Liver (tissue), 9 donors: Measurements from ENCODE around the gene ZFP36L1. TPM values are rescaled to one million over a fixed set of nuclear protein-coding genes. Genes with fewer than 3 reads are reported as not detected.

ENCODE experiments used
- DNase-seq: peaks from one replicate; pipeline ENCODE4 v3.0.0-alpha.2; 2017; ENCODE audit warnings: low spot score
- H3K27ac ChIP-seq, 2 donors: one replicate each; pipeline ENCODE4 v1.7.0; 2013; ENCODE audit warnings: inconsistent platforms in 2 of 2, low read length in 2 of 2, control low read depth in 1 of 2, low read depth in 1 of 2, mild to moderate bottlenecking in 1 of 2
- H3K27me3 ChIP-seq, 4 donors: one replicate each; pipeline versions ENCODE4 v1.6.1 to v1.7.0; 2013; ENCODE audit warnings: low read length in 3 of 4, inconsistent platforms in 1 of 4, mild to moderate bottlenecking in 1 of 4, moderate library complexity in 1 of 4; ENCODE audit not compliant: control insufficient read depth in 4 of 4, insufficient read depth in 4 of 4
- H3K36me3 ChIP-seq, 4 donors: one replicate each; pipeline versions ENCODE4 v1.6.1 to v1.7.0; 2013; ENCODE audit warnings: low read length in 3 of 4, mild to moderate bottlenecking in 3 of 4, low read depth in 1 of 4, moderate library complexity in 1 of 4; ENCODE audit not compliant: control insufficient read depth in 4 of 4, insufficient read depth in 3 of 4
- H3K4me1 ChIP-seq, 4 donors: one replicate each; pipeline versions ENCODE4 v1.6.1 to v1.7.0; 2013; ENCODE audit warnings: low read length in 3 of 4, mild to moderate bottlenecking in 3 of 4, moderate library complexity in 1 of 4; ENCODE audit not compliant: control insufficient read depth in 4 of 4, insufficient read depth in 4 of 4
- H3K4me3 ChIP-seq, 3 donors: one replicate each; pipeline versions ENCODE4 v1.6.1 to v1.7.0; 2013; ENCODE audit warnings: low read length in 3 of 3, control low read depth in 1 of 3, low read depth in 1 of 3, mild to moderate bottlenecking in 1 of 3
- H3K9ac ChIP-seq, 2 donors: one replicate each; pipeline ENCODE4 v1.7.0; 2013; ENCODE audit warnings: low read length in 2 of 2, mild to moderate bottlenecking in 2 of 2, moderate library complexity in 2 of 2, control low read depth in 1 of 2, low read depth in 1 of 2
- H3K9me3 ChIP-seq, 4 donors: one replicate each; pipeline versions ENCODE4 v1.6.1 to v1.7.0; 2013; ENCODE audit warnings: low read length in 3 of 4; ENCODE audit not compliant: control insufficient read depth in 4 of 4
- EGR1 ChIP-seq, 2 donors: IDR thresholded peaks; 2 replicates each; pipeline ENCODE4 v1.6.1; 2016 to 2018; ENCODE audit warnings: antibody characterized with exemption in 2 of 2, low read depth in 2 of 2
- FOXA2 ChIP-seq: IDR thresholded peaks from 2 replicates; pipeline ENCODE4 v1.6.1; 2016; ENCODE audit warnings: antibody characterized with exemption
- GABPA ChIP-seq, 2 donors: IDR thresholded peaks in 1 of 2; conservative IDR thresholded peaks in 1 of 2; 2 replicates each; pipeline ENCODE4 v1.6.1; 2016; ENCODE audit warnings: antibody characterized with exemption in 2 of 2, mild to moderate bottlenecking in 1 of 2, moderate library complexity in 1 of 2
- HNF4A ChIP-seq, 2 donors: conservative IDR thresholded peaks; 2 replicates each; pipeline ENCODE4 v1.6.1; 2016; ENCODE audit warnings: antibody characterized with exemption in 2 of 2, mild to moderate bottlenecking in 2 of 2
- HNF4G ChIP-seq: IDR thresholded peaks from 2 replicates; pipeline ENCODE4 v1.6.1; 2016; ENCODE audit warnings: antibody characterized with exemption
- JUND ChIP-seq, 2 donors: IDR thresholded peaks; 2 replicates each; pipeline ENCODE4 v1.6.1; 2016; ENCODE audit warnings: antibody characterized with exemption in 2 of 2
- MAX ChIP-seq: IDR thresholded peaks from 2 replicates; pipeline ENCODE4 v1.6.1; 2016; ENCODE audit warnings: antibody characterized with exemption
- RAD21 ChIP-seq, 2 donors: IDR thresholded peaks; 2 replicates each; pipeline ENCODE4 v1.6.1; 2016; ENCODE audit warnings: antibody characterized with exemption in 2 of 2, mild to moderate bottlenecking in 2 of 2
- RXRA ChIP-seq, 2 donors: IDR thresholded peaks; 2 replicates each; pipeline ENCODE4 v1.6.1; 2017 to 2018; ENCODE audit warnings: antibody characterized with exemption in 2 of 2, mild to moderate bottlenecking in 1 of 2
- SP1 ChIP-seq: IDR thresholded peaks from 2 replicates; pipeline ENCODE4 v1.6.1; 2018; ENCODE audit warnings: antibody characterized with exemption, mild to moderate bottlenecking
- TAF1 ChIP-seq: conservative IDR thresholded peaks from 2 replicates; pipeline ENCODE4 v1.6.1; 2016; ENCODE audit warnings: antibody characterized with exemption, mild to moderate bottlenecking
- YY1 ChIP-seq: IDR thresholded peaks from 2 replicates; pipeline ENCODE4 v1.6.1; 2016; ENCODE audit warnings: antibody characterized with exemption, mild to moderate bottlenecking
- ZBTB33 ChIP-seq: IDR thresholded peaks from 2 replicates; pipeline ENCODE4 v1.6.1; 2016; ENCODE audit warnings: antibody characterized with exemption
- WGBS: extraction: QIAGEN DNeasy Blood & Tissue Kit; methylation state at CpG from one replicate; pipeline ENCODE4 v1.1.7; 2013; 5-methylcytosine and 5-hydroxymethylcytosine counted together
- polyA plus RNA-seq, 2 donors: library from polyadenylated mRNA; stranded (reverse) in 1 of 2; unstranded in 1 of 2; fragments of 200-250 nt in 1 of 2; fragments of >200 nt in 1 of 2; fragmentation: Nextera tagmentation in 1 of 2; extraction: Ambion mirVana in 1 of 2; gene quantifications; one replicate each; pipeline versions ENCODE4 v1.2.1 to v1.2.3, GENCODE V29; 2013 to 2015
- total RNA-seq, 2 donors: library from RNA; depleted of rRNA; stranded (reverse); fragments of >200 nt; gene quantifications; one replicate each; pipeline ENCODE4 v1.2.3, GENCODE V29; 2014
- TF ChIP-seq, protein P1 (sequence below): IDR thresholded peaks from 2 replicates; pipeline ENCODE4 v1.6.1; 2016; ENCODE audit warnings: antibody characterized with exemption, mild to moderate bottlenecking
- TF ChIP-seq, protein P2 (sequence below): fragments of 150-350 bp; IDR thresholded peaks from 2 replicates; pipeline ENCODE4 v1.5.1; 2017; ENCODE audit warnings: improper control_type of control experiment, low read depth, low read length; ENCODE audit not compliant: missing input control
- donor health status: healthy.
- donor health status: healthy.
- donor health status: healthy.
- donor health status: healthy.
- donor health status: healthy.

ZFP36L1 gene
- total and polyA plus RNA-seq, 4 donors: 25.0 to 170 (median 69.5) TPM

GRCh38 chr14:68756734-68757133 lies 36.1 kb downstream of the ZFP36L1 start:
- TF ChIP-seq YY1: no peak
- no peak for TF ChIP-seq MAX
- TF ChIP-seq, protein P1, sequence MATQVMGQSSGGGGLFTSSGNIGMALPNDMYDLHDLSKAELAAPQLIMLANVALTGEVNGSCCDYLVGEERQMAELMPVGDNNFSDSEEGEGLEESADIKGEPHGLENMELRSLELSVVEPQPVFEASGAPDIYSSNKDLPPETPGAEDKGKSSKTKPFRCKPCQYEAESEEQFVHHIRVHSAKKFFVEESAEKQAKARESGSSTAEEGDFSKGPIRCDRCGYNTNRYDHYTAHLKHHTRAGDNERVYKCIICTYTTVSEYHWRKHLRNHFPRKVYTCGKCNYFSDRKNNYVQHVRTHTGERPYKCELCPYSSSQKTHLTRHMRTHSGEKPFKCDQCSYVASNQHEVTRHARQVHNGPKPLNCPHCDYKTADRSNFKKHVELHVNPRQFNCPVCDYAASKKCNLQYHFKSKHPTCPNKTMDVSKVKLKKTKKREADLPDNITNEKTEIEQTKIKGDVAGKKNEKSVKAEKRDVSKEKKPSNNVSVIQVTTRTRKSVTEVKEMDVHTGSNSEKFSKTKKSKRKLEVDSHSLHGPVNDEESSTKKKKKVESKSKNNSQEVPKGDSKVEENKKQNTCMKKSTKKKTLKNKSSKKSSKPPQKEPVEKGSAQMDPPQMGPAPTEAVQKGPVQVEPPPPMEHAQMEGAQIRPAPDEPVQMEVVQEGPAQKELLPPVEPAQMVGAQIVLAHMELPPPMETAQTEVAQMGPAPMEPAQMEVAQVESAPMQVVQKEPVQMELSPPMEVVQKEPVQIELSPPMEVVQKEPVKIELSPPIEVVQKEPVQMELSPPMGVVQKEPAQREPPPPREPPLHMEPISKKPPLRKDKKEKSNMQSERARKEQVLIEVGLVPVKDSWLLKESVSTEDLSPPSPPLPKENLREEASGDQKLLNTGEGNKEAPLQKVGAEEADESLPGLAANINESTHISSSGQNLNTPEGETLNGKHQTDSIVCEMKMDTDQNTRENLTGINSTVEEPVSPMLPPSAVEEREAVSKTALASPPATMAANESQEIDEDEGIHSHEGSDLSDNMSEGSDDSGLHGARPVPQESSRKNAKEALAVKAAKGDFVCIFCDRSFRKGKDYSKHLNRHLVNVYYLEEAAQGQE: no peak
- no peak for TF ChIP-seq RXRA (IDR thresholded peaks at IDR 0.05)
- TF ChIP-seq HNF4A (conservative IDR thresholded peaks at IDR 0.05): no peak
- no peak overlapping the region for H3K9ac ChIP-seq
- H3K27me3 ChIP-seq: no peaks in the 10 kb centered on the region
- no peaks in the 10 kb centered on the region for H3K9me3 ChIP-seq
- no peaks in the 10 kb centered on the region for H3K36me3 ChIP-seq
- no peak overlapping the region for H3K4me3 ChIP-seq
- H3K4me1 ChIP-seq: peaks cover 0 to 20% (median 5%) of the 10 kb centered on the region in 4 donors
- 89% methylated on average over 6 of the region's 6 CpGs for WGBS
- DNase-seq: no peak
- H3K27ac ChIP-seq: no peak overlapping the region

DNA sequence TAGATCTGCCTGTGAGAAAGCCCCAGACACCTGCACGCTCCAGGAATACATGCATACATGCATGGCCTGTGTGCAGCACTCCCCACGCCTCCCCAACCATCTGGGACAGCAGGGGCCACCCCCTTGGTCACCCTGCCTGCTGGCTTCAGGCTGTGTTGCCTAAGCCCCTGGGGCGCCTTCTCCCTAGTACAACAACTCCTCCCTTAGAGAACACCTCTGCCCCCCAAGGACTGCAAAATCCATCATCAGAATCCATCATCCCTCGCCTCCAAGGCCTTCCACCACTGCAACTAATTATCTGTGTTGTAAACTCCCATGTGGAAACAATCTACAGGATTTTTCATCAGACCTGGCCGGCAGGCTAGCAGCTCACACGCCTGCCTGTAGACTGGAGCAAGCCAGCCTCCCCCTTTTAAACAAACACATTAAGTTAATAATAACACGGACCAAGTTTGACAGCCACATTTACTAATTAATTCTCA lies 36.8 kb downstream of the ZFP36L1 start:
- no peaks in the 10 kb centered on the region for H3K27me3 ChIP-seq
- H3K4me3 ChIP-seq: no peak overlapping the region
- H3K4me1 ChIP-seq: peaks cover 0 to 20% (median 5%) of the 10 kb centered on the region in 4 donors
- TF ChIP-seq ZBTB33 (no peak), GABPA (IDR thresholded peaks at IDR 0.05 in 1 of 2, conservative IDR thresholded peaks at IDR 0.05 in 1 of 2) (no peak), HNF4G (no peak), SP1 (no peak), MAX (no peak), FOXA2 (no peak), JUND (IDR thresholded peaks at IDR 0.05) (no peak), YY1 (no peak), RAD21 (IDR thresholded peaks at IDR 0.05) (no peak), EGR1 (IDR thresholded peaks at IDR 0.05; ENCODE audit: low read depth in 2 of 2) (no peak), TAF1 (no peak)
- TF ChIP-seq, protein P2, sequence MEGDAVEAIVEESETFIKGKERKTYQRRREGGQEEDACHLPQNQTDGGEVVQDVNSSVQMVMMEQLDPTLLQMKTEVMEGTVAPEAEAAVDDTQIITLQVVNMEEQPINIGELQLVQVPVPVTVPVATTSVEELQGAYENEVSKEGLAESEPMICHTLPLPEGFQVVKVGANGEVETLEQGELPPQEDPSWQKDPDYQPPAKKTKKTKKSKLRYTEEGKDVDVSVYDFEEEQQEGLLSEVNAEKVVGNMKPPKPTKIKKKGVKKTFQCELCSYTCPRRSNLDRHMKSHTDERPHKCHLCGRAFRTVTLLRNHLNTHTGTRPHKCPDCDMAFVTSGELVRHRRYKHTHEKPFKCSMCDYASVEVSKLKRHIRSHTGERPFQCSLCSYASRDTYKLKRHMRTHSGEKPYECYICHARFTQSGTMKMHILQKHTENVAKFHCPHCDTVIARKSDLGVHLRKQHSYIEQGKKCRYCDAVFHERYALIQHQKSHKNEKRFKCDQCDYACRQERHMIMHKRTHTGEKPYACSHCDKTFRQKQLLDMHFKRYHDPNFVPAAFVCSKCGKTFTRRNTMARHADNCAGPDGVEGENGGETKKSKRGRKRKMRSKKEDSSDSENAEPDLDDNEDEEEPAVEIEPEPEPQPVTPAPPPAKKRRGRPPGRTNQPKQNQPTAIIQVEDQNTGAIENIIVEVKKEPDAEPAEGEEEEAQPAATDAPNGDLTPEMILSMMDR: no peak
- H3K9me3 ChIP-seq: no peaks in the 10 kb centered on the region
- H3K9ac ChIP-seq: no peak overlapping the region
- DNase-seq: no peak
- no peaks in the 10 kb centered on the region for H3K36me3 ChIP-seq
- H3K27ac ChIP-seq: no peak overlapping the region
- WGBS: 70% methylated on average over 7 of the region's 7 CpGs
